ENCODE data around the gene THSD4.
"Not testable (repeated sequence)": the region's sequence is repeated elsewhere in the genome, so short reads cannot be mapped to it uniquely, and the experiment has no call there.

THSD4 gene

GRCh38 chr15:71194286-71194685 is 79.0 kb downstream of the THSD4 start:
- no peak for DNase-seq

- DNase-seq = no peak
Measured at GRCh38 chr15:71195242-71195641, 80.0 kb downstream of the THSD4 start.

GRCh38 chr15:71197620-71198019 is 82.3 kb downstream of the THSD4 start:
- no peak for DNase-seq

GRCh38 chr15:71198846-71199245 is 83.6 kb downstream of the THSD4 start:
- no peak for DNase-seq

GRCh38 chr15:71199384-71200351 is 84.4 kb downstream of the THSD4 start:
- DNase-seq = no peak

GRCh38 chr15:71201477-71201876 is 86.2 kb downstream of the THSD4 start:
- DNase-seq = no peak

GRCh38 chr15:71202712-71203111 is 87.4 kb downstream of the THSD4 start:
- no peak for DNase-seq

GRCh38 chr15:71203586-71204474 is 88.6 kb downstream of the THSD4 start:
- no peak for DNase-seq

- DNase-seq = no peak
Measured at GRCh38 chr15:71207141-71207540, 91.9 kb downstream of the THSD4 start.

GRCh38 chr15:71212146-71212545 is 96.9 kb downstream of the THSD4 start:
- no peak for DNase-seq

GRCh38 chr15:71213943-71214342 is 98.7 kb downstream of the THSD4 start:
- DNase-seq = not testable (repeated sequence)

GRCh38 chr15:71215126-71215894 is 100.0 kb downstream of the THSD4 start:
- no peak for DNase-seq

- no peak for DNase-seq
Measured at GRCh38 chr15:71218272-71218805, 103.1 kb downstream of the THSD4 start.

- no peak for DNase-seq
Measured at GRCh38 chr15:71219101-71219500, 103.8 kb downstream of the THSD4 start.

- DNase-seq = no peak
Measured at GRCh38 chr15:71219645-71220044, 104.4 kb downstream of the THSD4 start.

- no peak for DNase-seq
Measured at GRCh38 chr15:71220828-71221227, 105.6 kb downstream of the THSD4 start.

GRCh38 chr15:71221417-71221816 is 106.1 kb downstream of the THSD4 start:
- no peak for DNase-seq

GRCh38 chr15:71223516-71223915 is 108.2 kb downstream of the THSD4 start:
- no peak for DNase-seq

GRCh38 chr15:71224024-71224423 is 108.8 kb downstream of the THSD4 start:
- DNase-seq = no peak

- no peak for DNase-seq
Measured at GRCh38 chr15:71225851-71226250, 110.6 kb downstream of the THSD4 start.

GRCh38 chr15:71226536-71227455 is 111.5 kb downstream of the THSD4 start:
- DNase-seq = no peak

All from Kasumi-1 (cell line).